GM20000 (cell line): ENCODE measurements around the gene ZNF248.

ENCODE experiments used
- DNase-seq: peaks from one replicate; pipeline ENCODE4 v3.0.0; 2012; ENCODE audit warnings: low spot score
- TF ChIP-seq, protein P1 (sequence below): IDR thresholded peaks from 2 replicates; pipeline ENCODE4 v1.5.1; 2012; ENCODE audit warnings: mild to moderate bottlenecking, control low read depth; ENCODE audit errors: extremely low read depth, missing control alignments

The ZNF248 gene

GRCh38 chr10:37856881-37857286 is 526 bp downstream of the ZNF248 start:
- peak; percentile 34 for DNase-seq
- TF ChIP-seq, protein P1, sequence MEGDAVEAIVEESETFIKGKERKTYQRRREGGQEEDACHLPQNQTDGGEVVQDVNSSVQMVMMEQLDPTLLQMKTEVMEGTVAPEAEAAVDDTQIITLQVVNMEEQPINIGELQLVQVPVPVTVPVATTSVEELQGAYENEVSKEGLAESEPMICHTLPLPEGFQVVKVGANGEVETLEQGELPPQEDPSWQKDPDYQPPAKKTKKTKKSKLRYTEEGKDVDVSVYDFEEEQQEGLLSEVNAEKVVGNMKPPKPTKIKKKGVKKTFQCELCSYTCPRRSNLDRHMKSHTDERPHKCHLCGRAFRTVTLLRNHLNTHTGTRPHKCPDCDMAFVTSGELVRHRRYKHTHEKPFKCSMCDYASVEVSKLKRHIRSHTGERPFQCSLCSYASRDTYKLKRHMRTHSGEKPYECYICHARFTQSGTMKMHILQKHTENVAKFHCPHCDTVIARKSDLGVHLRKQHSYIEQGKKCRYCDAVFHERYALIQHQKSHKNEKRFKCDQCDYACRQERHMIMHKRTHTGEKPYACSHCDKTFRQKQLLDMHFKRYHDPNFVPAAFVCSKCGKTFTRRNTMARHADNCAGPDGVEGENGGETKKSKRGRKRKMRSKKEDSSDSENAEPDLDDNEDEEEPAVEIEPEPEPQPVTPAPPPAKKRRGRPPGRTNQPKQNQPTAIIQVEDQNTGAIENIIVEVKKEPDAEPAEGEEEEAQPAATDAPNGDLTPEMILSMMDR, result no peak

DNA sequence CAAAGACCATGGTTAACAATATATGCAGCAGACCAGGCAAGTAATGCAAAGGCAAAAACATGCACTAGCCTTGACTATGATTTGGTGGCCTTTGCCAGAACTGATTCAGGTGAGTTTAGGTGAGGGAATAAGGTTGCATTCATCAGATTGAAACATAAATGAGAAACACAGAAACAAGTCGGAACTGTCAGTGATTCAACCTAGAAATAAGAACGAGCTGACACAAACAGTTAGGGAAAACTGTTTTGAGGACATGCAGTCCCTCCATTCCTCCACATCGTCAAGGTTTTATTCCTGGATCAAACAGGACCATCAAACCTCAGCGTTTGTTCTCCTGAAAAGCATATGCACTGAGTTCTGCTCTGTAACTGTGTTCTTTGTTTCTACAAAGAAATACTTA is 1.8 kb downstream of the ZNF248 start:
- TF ChIP-seq, protein P1, result no peak
- no peak for DNase-seq

GRCh38 chr10:37854626-37855025 is 2.8 kb downstream of the ZNF248 start:
- TF ChIP-seq, protein P1, result no peak
- DNase-seq, result no peak

DNA sequence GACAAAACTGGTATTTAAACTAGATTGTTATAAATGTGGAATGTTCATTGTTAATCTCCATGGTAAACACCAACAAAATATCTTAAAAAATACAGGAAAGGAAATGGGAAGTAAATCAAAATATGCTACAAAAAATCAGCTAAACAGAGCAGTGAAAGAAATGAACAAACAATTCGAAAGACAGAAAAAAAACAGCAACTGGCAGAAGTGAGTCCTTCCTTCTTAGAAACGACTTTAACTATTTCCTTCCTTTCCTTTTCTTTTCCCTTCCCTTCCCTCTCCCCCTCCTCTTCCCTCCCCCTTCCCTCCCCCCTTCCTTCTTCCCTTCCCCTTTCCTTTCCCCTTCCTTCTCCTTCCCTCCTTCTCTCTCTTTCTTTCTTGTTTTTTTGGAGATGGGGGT is 12.8 kb downstream of the ZNF248 start:
- TF ChIP-seq, protein P1, result no peak
- DNase-seq, result no peak

DNA sequence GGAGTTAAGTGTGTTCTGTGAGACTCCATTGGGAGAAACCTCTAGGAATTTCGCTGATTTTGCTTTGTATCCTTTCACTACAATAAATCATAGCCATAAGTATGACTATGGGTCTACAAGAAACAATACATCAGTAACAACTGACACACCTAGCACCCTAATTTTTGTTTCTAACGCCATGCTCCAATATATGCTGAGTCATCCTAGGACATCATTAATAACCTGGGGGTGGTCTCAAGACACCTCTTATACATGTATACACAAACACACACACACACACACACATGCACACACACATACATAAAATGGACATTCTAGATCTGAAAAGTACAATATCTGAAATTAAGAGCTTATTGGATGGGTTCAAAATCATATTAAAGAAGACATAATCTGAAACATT is 18.2 kb downstream of the ZNF248 start:
- TF ChIP-seq, protein P1, result no peak
- DNase-seq, result no peak

GRCh38 chr10:37831495-37832333 is 25.7 kb downstream of the ZNF248 start:
- DNase-seq, result no peak
- TF ChIP-seq, protein P1, result no peak

- no peak for DNase-seq
- TF ChIP-seq, protein P1, result no peak
Measured at GRCh38 chr10:37826806-37827205, 30.6 kb downstream of the ZNF248 start.
